ENCODE results near the gene HMX3. TPM values are rescaled to one million over a fixed set of nuclear protein-coding genes. Genes with fewer than 3 reads are reported as not detected.

HMX3 gene
- total and polyA plus RNA-seq, 2 of the 13 experiments (the other 11 are each of a cell fraction or from before 2014, with no cell fraction given): not detected

- TF ChIP-seq, protein P1, sequence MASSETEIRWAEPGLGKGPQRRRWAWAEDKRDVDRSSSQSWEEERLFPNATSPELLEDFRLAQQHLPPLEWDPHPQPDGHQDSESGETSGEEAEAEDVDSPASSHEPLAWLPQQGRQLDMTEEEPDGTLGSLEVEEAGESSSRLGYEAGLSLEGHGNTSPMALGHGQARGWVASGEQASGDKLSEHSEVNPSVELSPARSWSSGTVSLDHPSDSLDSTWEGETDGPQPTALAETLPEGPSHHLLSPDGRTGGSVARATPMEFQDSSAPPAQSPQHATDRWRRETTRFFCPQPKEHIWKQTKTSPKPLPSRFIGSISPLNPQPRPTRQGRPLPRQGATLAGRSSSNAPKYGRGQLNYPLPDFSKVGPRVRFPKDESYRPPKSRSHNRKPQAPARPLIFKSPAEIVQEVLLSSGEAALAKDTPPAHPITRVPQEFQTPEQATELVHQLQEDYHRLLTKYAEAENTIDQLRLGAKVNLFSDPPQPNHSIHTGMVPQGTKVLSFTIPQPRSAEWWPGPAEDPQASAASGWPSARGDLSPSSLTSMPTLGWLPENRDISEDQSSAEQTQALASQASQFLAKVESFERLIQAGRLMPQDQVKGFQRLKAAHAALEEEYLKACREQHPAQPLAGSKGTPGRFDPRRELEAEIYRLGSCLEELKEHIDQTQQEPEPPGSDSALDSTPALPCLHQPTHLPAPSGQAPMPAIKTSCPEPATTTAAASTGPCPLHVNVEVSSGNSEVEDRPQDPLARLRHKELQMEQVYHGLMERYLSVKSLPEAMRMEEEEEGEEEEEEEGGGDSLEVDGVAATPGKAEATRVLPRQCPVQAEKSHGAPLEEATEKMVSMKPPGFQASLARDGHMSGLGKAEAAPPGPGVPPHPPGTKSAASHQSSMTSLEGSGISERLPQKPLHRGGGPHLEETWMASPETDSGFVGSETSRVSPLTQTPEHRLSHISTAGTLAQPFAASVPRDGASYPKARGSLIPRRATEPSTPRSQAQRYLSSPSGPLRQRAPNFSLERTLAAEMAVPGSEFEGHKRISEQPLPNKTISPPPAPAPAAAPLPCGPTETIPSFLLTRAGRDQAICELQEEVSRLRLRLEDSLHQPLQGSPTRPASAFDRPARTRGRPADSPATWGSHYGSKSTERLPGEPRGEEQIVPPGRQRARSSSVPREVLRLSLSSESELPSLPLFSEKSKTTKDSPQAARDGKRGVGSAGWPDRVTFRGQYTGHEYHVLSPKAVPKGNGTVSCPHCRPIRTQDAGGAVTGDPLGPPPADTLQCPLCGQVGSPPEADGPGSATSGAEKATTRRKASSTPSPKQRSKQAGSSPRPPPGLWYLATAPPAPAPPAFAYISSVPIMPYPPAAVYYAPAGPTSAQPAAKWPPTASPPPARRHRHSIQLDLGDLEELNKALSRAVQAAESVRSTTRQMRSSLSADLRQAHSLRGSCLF (CRISPR knock-in tag; IDR thresholded peaks at IDR 0.05; ENCODE audit: borderline replicate concordance): no peak
- TF ChIP-seq NR1H2 (CRISPR knock-in tag; IDR thresholded peaks at IDR 0.05; ENCODE audit: borderline replicate concordance, low read depth): no peak
- TF ChIP-seq REXO4 (CRISPR knock-in tag; IDR thresholded peaks at IDR 0.05; ENCODE audit: borderline replicate concordance): no peak
- TF ChIP-seq ZNF790 (CRISPR knock-in tag; IDR thresholded peaks at IDR 0.05; ENCODE audit: borderline replicate concordance): no peak
- TF ChIP-seq, protein P2, sequence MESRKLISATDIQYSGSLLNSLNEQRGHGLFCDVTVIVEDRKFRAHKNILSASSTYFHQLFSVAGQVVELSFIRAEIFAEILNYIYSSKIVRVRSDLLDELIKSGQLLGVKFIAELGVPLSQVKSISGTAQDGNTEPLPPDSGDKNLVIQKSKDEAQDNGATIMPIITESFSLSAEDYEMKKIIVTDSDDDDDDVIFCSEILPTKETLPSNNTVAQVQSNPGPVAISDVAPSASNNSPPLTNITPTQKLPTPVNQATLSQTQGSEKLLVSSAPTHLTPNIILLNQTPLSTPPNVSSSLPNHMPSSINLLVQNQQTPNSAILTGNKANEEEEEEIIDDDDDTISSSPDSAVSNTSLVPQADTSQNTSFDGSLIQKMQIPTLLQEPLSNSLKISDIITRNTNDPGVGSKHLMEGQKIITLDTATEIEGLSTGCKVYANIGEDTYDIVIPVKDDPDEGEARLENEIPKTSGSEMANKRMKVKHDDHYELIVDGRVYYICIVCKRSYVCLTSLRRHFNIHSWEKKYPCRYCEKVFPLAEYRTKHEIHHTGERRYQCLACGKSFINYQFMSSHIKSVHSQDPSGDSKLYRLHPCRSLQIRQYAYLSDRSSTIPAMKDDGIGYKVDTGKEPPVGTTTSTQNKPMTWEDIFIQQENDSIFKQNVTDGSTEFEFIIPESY (CRISPR knock-in tag; IDR thresholded peaks at IDR 0.05): no peak
- TF ChIP-seq ZFP36 (IDR thresholded peaks at IDR 0.05; ENCODE audit: borderline replicate concordance, low read depth, low read length, partially characterized antibody): no peak
- TF ChIP-seq CREB1 (IDR thresholded peaks at IDR 0.05): peak; percentile 82
- TF ChIP-seq CREB1 (CRISPR knock-in tag; IDR thresholded peaks at IDR 0.05): peak; percentile 89
- TF ChIP-seq HMGA1 (CRISPR knock-in tag; conservative IDR thresholded peaks at IDR 0.05): no peak
- TF ChIP-seq RORA (CRISPR knock-in tag; IDR thresholded peaks at IDR 0.05): no peak
- no peak for TF ChIP-seq ZNF383 (CRISPR knock-in tag; IDR thresholded peaks at IDR 0.05; ENCODE audit: borderline replicate concordance)
- TF ChIP-seq U2AF2 (IDR thresholded peaks at IDR 0.05; ENCODE audit: low read depth, low read length): 0 out of 2 replicates have a peak, but pooled peaks have one; percentile 24
- TF ChIP-seq SPEN (CRISPR knock-in tag; IDR thresholded peaks at IDR 0.05; ENCODE audit: low read depth): peak; percentile 68
- no peak for TF ChIP-seq ZMYM2 (CRISPR knock-in tag; IDR thresholded peaks at IDR 0.05)
- no peak for TF ChIP-seq ZNF784 (CRISPR knock-in tag; IDR thresholded peaks at IDR 0.05; ENCODE audit: borderline replicate concordance)
- TF ChIP-seq ZNF235 (CRISPR knock-in tag; IDR thresholded peaks at IDR 0.05; ENCODE audit: borderline replicate concordance): no peak
- TF ChIP-seq ZSCAN22 (CRISPR knock-in tag; IDR thresholded peaks at IDR 0.05): no peak
- TF ChIP-seq ZSCAN21 (CRISPR knock-in tag; IDR thresholded peaks at IDR 0.05; ENCODE audit: borderline replicate concordance): 0 out of 2 replicates have a peak, but pooled peaks have one; percentile 19
These were observed 18.4 kb downstream of the HMX3 start, which contains the start of gene BUB3 (continued) for GRCh38 chr10:123154092-123154710.
